LNCaP clone FGC (cell line): ENCODE data around the gene OSBPL2.
A peak's percentile ranks its signal among the peaks of the same experiment; 100 is the strongest.

Experiments used
- DNase-seq: peaks from one replicate; pipeline ENCODE4 v3.0.0-alpha.2; 2011; ENCODE audit warnings: low read depth
- H3K4me3 ChIP-seq: 2 replicates; pipeline ENCODE4 v1.5.1; 2011; ENCODE audit warnings: mild to moderate bottlenecking, low read depth, low read length, control low read depth
- CTCF ChIP-seq: IDR thresholded peaks from 2 replicates; pipeline ENCODE4 v1.5.1; 2012; ENCODE audit warnings: mild to moderate bottlenecking; ENCODE audit not compliant: control insufficient read depth, insufficient read depth; ENCODE audit errors: extremely low read depth

OSBPL2 gene

GRCh38 chr20:62236766-62237513 lies 1.4 kb upstream of the OSBPL2 start:
- no peak for TF ChIP-seq CTCF
- no peak for DNase-seq
- no peak overlapping the region for H3K4me3 ChIP-seq

GRCh38 chr20:62237514-62237800 lies 864 bp upstream of the OSBPL2 start:
- H3K4me3 ChIP-seq: no peak overlapping the region
- DNase-seq: no peak
- no peak for TF ChIP-seq CTCF

GRCh38 chr20:62238569-62239277 lies 402 bp downstream of the OSBPL2 start:
- no peak for DNase-seq

GRCh38 chr20:62239278-62239879 lies 1.1 kb downstream of the OSBPL2 start:
- peak overlapping the region; percentile 75 for H3K4me3 ChIP-seq
- no peak for DNase-seq

More at GRCh38 chr20:62238569-62239277, 402 bp downstream of the OSBPL2 start:
- peak overlapping the region; percentile 75 for H3K4me3 ChIP-seq
- no peak for TF ChIP-seq CTCF

GRCh38 chr20:62240020-62240685 lies 1.8 kb downstream of the OSBPL2 start:
- H3K4me3 ChIP-seq: peak overlapping the region; percentile 75
- no peak for TF ChIP-seq CTCF
- DNase-seq: no peak

More at GRCh38 chr20:62239278-62239879, 1.1 kb downstream of the OSBPL2 start:
- no peak for TF ChIP-seq CTCF

- no peak overlapping the region for H3K4me3 ChIP-seq
- no peak for TF ChIP-seq CTCF
- no peak for DNase-seq
Measured at GRCh38 chr20:62241506-62241905, 3.2 kb downstream of the OSBPL2 start.
